ENCODE measurements around the gene PAIP1.
A peak's percentile ranks its signal among the peaks of the same experiment; 100 is the strongest.
"Not testable (repeated sequence)": the region's sequence is repeated elsewhere in the genome, so short reads cannot be mapped to it uniquely, and the experiment has no call there.

PAIP1 gene

GRCh38 chr5:43602461-43603343, 45.8 kb upstream of the PAIP1 start, which contains the start of gene NNT:
Gene NNT (plus strand): TSS chr5:43603180. CDS start chr5:43609196, 6,016 bp downstream.
- no peak for TF ChIP-seq CTCF (conservative IDR thresholded peaks at IDR 0.05; ENCODE audit: low read depth, low read length)
- H3K27ac ChIP-seq = peak within 1 kb of the TSS; percentile 80
- no peaks in the 10 kb centered on the region for H3K36me3 ChIP-seq (ENCODE audit: insufficient read depth)
- peak within 1 kb of the TSS; percentile 86 for H3K9ac ChIP-seq
- peaks cover 42% of the 10 kb centered on the region for H3K4me1 ChIP-seq (ENCODE audit: low read depth, poor library complexity, severe bottlenecking)
- H3K79me2 ChIP-seq (ENCODE audit: insufficient read depth, low read depth) = peaks cover 36% of the 10 kb centered on the region
- no peak within 1 kb of the TSS for H3K4me3 ChIP-seq (IDR thresholded peaks at IDR 0.05; ENCODE audit: insufficient read depth, low read depth, low read length)
- peak within 1 kb of the TSS; percentile 77 for H2AFZ ChIP-seq (ENCODE audit: low read depth)
- no peaks in the 10 kb centered on the region for H4K20me1 ChIP-seq (ENCODE audit: insufficient read depth)
- H3K4me2 ChIP-seq = peak within 1 kb of the TSS; percentile 92
- H3K27me3 ChIP-seq (ENCODE audit: insufficient read depth, low read depth) = no peaks in the 10 kb centered on the region

DNA sequence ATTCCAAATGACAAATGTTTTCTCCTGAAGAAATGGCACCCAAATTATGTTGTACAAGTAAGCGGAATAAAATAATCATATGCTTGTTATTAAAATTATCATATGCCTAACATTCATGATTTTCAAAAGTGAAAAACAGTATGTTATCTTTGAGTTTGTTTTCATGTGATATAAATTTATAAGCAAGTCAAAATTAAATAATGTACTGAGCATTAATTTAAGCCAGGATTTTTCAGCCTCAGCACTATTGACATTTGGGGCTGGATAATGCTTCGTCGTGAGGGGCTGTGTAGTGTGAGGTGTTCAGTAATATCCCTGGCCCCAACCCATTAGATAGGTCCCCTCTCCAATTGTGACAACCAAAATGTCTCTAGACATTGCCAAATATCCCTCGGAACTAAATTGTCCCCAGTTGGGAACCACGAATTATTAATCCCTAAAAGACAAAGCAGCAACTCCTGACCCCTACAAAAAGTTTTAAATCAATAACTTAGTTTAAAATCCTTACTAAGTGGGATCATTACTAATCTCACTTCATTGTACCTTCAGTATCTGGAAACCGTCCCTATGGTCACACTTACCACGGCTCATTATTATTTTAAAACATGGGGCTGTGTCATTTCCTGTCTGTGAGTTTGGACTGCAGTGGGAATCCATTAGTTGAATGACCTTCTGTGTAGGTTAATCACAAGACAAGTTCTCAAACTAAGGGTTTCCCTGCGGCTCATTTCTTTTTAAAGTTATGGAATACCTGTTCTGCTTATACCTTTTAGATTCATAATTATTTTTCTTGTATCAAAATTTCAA, 44.8 kb upstream of the PAIP1 start:
- peak overlapping the region; percentile 80 for H3K27ac ChIP-seq
- no peak overlapping the region for H3K4me3 ChIP-seq (IDR thresholded peaks at IDR 0.05; ENCODE audit: insufficient read depth, low read depth, low read length)
- no peaks in the 10 kb centered on the region for H3K27me3 ChIP-seq (ENCODE audit: insufficient read depth, low read depth)
- peak overlapping the region; percentile 92 for H3K4me2 ChIP-seq
- peaks cover 42% of the 10 kb centered on the region for H3K4me1 ChIP-seq (ENCODE audit: low read depth, poor library complexity, severe bottlenecking)
- H2AFZ ChIP-seq (ENCODE audit: low read depth) = peak overlapping the region; percentile 77
- peaks cover 31% of the 10 kb centered on the region for H3K79me2 ChIP-seq (ENCODE audit: insufficient read depth, low read depth)
- no peaks in the 10 kb centered on the region for H3K36me3 ChIP-seq (ENCODE audit: insufficient read depth)
- peak overlapping the region; percentile 86 for H3K9ac ChIP-seq
- no peaks in the 10 kb centered on the region for H4K20me1 ChIP-seq (ENCODE audit: insufficient read depth)
- no peak for TF ChIP-seq CTCF (conservative IDR thresholded peaks at IDR 0.05; ENCODE audit: low read depth, low read length)

GRCh38 chr5:43598927-43599326, 42.0 kb upstream of the PAIP1 start:
- H3K9ac ChIP-seq; H3K27me3 ChIP-seq (ENCODE audit: insufficient read depth, low read depth); H2AFZ ChIP-seq (ENCODE audit: low read depth); H3K27ac ChIP-seq; H3K4me3 ChIP-seq (IDR thresholded peaks at IDR 0.05; ENCODE audit: insufficient read depth, low read depth, low read length); H4K20me1 ChIP-seq (ENCODE audit: insufficient read depth); H3K36me3 ChIP-seq (ENCODE audit: insufficient read depth): not testable (repeated sequence)
- Histone ChIP-seq H3K79me2 (ENCODE audit: insufficient read depth, low read depth) (peaks cover 21% of the 10 kb centered on the region; the same call in 1 of the 2 replicates), H3K4me1 (ENCODE audit: low read depth, poor library complexity, severe bottlenecking) (peaks cover 32% of the 10 kb centered on the region), H3K4me2 (peak overlapping the region; percentile 92; the same call in 1 of the 2 replicates)

DNA sequence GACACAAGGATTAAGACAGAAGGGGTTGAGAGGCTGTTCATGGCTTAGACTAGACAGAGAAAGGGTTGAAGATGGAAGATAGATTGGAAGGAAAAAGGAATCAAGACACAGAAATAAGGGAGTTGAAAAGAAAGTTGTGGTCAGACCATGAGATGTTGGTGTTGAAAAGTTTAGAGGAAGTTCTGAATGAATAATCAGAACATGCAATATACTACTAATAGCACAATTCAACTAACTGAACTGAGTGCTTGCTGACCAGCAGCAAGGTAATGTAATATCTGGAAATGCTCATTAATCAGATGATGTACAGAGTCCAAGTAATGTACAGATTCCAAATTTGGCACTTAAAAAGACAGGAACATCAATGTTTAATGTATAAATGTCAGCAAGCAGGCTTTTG, 35.5 kb upstream of the PAIP1 start:
- H3K79me2 ChIP-seq (ENCODE audit: insufficient read depth, low read depth) = no peaks in the 10 kb centered on the region
- H2AFZ ChIP-seq (ENCODE audit: low read depth) = no peak overlapping the region
- H3K4me1 ChIP-seq (ENCODE audit: low read depth, poor library complexity, severe bottlenecking) = no peaks in the 10 kb centered on the region
- H3K9ac ChIP-seq = no peak overlapping the region
- no peaks in the 10 kb centered on the region for H4K20me1 ChIP-seq (ENCODE audit: insufficient read depth)
- H3K4me2 ChIP-seq = no peak overlapping the region
- no peaks in the 10 kb centered on the region for H3K27me3 ChIP-seq (ENCODE audit: insufficient read depth, low read depth)
- H3K4me3 ChIP-seq (IDR thresholded peaks at IDR 0.05; ENCODE audit: insufficient read depth, low read depth, low read length) = no peak overlapping the region
- no peaks in the 10 kb centered on the region for H3K36me3 ChIP-seq (ENCODE audit: insufficient read depth)
- H3K27ac ChIP-seq = no peak overlapping the region
- TF ChIP-seq CTCF (conservative IDR thresholded peaks at IDR 0.05; ENCODE audit: low read depth, low read length) = no peak

Measured in KMS-11 (cell line).